HG03442 (cell line): ENCODE results near the gene CAMSAP3.
A peak's percentile ranks its signal among the peaks of the same experiment; 100 is the strongest.

Experiments
- ATAC-seq: cut with Tn5 transposase; IDR thresholded peaks from one replicate; pipeline ENCODE4 v1.9.1; 2021; ENCODE audit warnings: mild to moderate bottlenecking, moderate library complexity; ENCODE audit not compliant: unreplicated experiment

Gene CAMSAP3

GRCh38 chr19:7612282-7613274, 16.9 kb downstream of the CAMSAP3 start:
- no peak for ATAC-seq

- no peak for ATAC-seq
Measured at GRCh38 chr19:7614859-7615741, 19.4 kb downstream of the CAMSAP3 start.

- ATAC-seq: no peak
Measured at GRCh38 chr19:7617172-7617571, 21.5 kb downstream of the CAMSAP3 start.

GRCh38 chr19:7617735-7618134, 22.1 kb downstream of the CAMSAP3 start:
- no peak for ATAC-seq

- ATAC-seq: no peak
Measured at GRCh38 chr19:7618348-7618747, 22.7 kb downstream of the CAMSAP3 start.

GRCh38 chr19:7618771-7619510, 23.3 kb downstream of the CAMSAP3 start:
- ATAC-seq: no peak

GRCh38 chr19:7619671-7620441, 24.2 kb downstream of the CAMSAP3 start:
- ATAC-seq: no peak

- no peak for ATAC-seq
Measured at GRCh38 chr19:7620442-7621412, 25.1 kb downstream of the CAMSAP3 start.

GRCh38 chr19:7622933-7623685, 27.4 kb downstream of the CAMSAP3 start:
- ATAC-seq: no peak

- no peak for ATAC-seq
Measured at GRCh38 chr19:7623725-7624603, 28.3 kb downstream of the CAMSAP3 start.

GRCh38 chr19:7624810-7625209, 29.1 kb downstream of the CAMSAP3 start:
- no peak for ATAC-seq

- ATAC-seq: no peak
Measured at GRCh38 chr19:7625763-7626372, 30.2 kb downstream of the CAMSAP3 start.

GRCh38 chr19:7627166-7627565, 31.5 kb downstream of the CAMSAP3 start:
- no peak for ATAC-seq

- ATAC-seq: no peak
Measured at GRCh38 chr19:7628589-7629311, 33.1 kb downstream of the CAMSAP3 start.

- ATAC-seq: peak; percentile 89
Measured at GRCh38 chr19:7629347-7630054, 33.8 kb downstream of the CAMSAP3 start, which contains the start of the genes PET100 and XAB2. TSS of gene PET100 (plus strand) at chr19:7629793. CDS start at chr19:7629834, 41 bp downstream. TSS of gene XAB2 (minus strand) at chr19:7629545. CDS start at chr19:7629527, 18 bp downstream.
